ENCODE measurements around the gene IKZF1.
A peak's percentile ranks its signal among the peaks of the same experiment; 100 is the strongest.

IKZF1 gene

GRCh38 chr7:50367100-50367499, 62.6 kb downstream of the IKZF1 start:
- TF ChIP-seq EZH2phosphoT487 (IDR thresholded peaks at IDR 0.05; ENCODE audit: low read length) (no peak), EZH2 (optimal IDR thresholded peaks at IDR 0.05; ENCODE audit: low read depth, low read length) (no peak), CTCF (IDR thresholded peaks at IDR 0.05; ENCODE audit: low read length) (no peak)
- H3K36me3 ChIP-seq (replicated peaks; ENCODE audit: insufficient read depth, low read length): peaks cover 3% of the 10 kb centered on the region; the same call in 1 of the 2 replicates
- no peaks in the 10 kb centered on the region for H3F3A ChIP-seq (ENCODE audit: insufficient read depth, low read length)
- no peak overlapping the region for H3K27ac ChIP-seq (ENCODE audit: low read length)
- no peak overlapping the region for H3K9ac ChIP-seq (ENCODE audit: low read length)
- H3K4me3 ChIP-seq (ENCODE audit: low read length): no peak overlapping the region
- no peak overlapping the region for H3K4me2 ChIP-seq (ENCODE audit: low read depth, low read length)
- no peaks in the 10 kb centered on the region; the same call in 1 of the 2 replicates for H4K20me1 ChIP-seq (ENCODE audit: insufficient read depth, low read length)
- H3K4me1 ChIP-seq (ENCODE audit: low read length): no peaks in the 10 kb centered on the region
- peaks cover 97% of the 10 kb centered on the region for H3K79me2 ChIP-seq (ENCODE audit: low read length)
- no peak for DNase-seq
- H3K9me3 ChIP-seq (replicated peaks; ENCODE audit: insufficient read depth, low read length): no peaks in the 10 kb centered on the region
- no peaks in the 10 kb centered on the region for H3K27me3 ChIP-seq (replicated peaks; ENCODE audit: insufficient read depth, low read length)
- no peaks in the 10 kb centered on the region for H3K9me2 ChIP-seq (replicated peaks; ENCODE audit: insufficient read depth, low read length)
- H2AFZ ChIP-seq (ENCODE audit: low read length): no peak overlapping the region

DNA sequence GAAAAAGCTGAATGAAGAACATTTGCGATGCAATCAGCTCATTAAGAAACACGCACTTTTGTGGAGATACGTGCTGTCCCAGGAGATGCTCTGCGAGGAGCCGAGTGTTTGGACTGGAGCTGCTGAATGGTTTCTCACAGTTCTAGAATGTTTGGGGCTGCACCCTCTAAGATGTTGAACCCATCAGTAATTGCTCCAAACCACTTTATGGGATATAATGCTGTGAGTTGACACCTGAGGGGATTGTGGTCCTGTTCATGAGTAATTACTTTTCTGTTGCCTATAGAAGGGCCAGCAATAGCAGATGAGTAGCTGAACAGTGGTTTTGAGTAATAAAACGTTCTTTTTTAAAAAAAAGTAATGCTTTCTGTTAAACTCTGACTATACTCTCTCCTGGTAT, 63.1 kb downstream of the IKZF1 start:
- no peak for TF ChIP-seq EZH2phosphoT487 (IDR thresholded peaks at IDR 0.05; ENCODE audit: low read length)
- Histone ChIP-seq H3K27ac (ENCODE audit: low read length) (no peak overlapping the region), H3K79me2 (ENCODE audit: low read length) (peaks cover 97% of the 10 kb centered on the region), H3F3A (ENCODE audit: insufficient read depth, low read length) (no peaks in the 10 kb centered on the region), H3K9me2 (replicated peaks; ENCODE audit: insufficient read depth, low read length) (no peaks in the 10 kb centered on the region), H3K9me3 (replicated peaks; ENCODE audit: insufficient read depth, low read length) (no peaks in the 10 kb centered on the region), H2AFZ (ENCODE audit: low read length) (no peak overlapping the region), H3K9ac (ENCODE audit: low read length) (no peak overlapping the region), H3K4me3 (ENCODE audit: low read length) (no peak overlapping the region), H3K4me2 (ENCODE audit: low read depth, low read length) (no peak overlapping the region), H4K20me1 (ENCODE audit: insufficient read depth, low read length) (no peaks in the 10 kb centered on the region; the same call in 1 of the 2 replicates), H3K27me3 (replicated peaks; ENCODE audit: insufficient read depth, low read length) (no peaks in the 10 kb centered on the region), H3K4me1 (ENCODE audit: low read length) (no peaks in the 10 kb centered on the region), H3K36me3 (replicated peaks; ENCODE audit: insufficient read depth, low read length) (peaks cover 3% of the 10 kb centered on the region; the same call in 1 of the 2 replicates)
- DNase-seq: no peak

DNA sequence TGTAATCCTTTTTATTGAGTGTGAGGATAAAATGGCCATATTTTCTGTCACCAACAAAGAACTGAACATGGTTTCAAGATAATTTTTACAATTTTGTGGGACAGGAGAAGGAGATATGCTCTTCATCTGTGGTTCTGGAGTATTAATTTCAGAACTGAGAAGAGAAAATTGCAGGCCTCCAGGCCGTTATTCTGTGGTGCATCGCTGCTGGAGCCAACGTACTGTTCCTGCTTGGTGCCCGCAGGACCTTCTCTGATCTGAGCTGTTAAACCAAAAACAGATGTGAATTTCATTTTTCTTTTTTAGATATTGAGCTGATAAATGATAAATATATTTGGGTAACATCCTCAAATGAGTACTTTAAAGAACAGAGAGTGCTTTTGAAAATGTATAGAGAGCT, 63.9 kb downstream of the IKZF1 start:
- Histone ChIP-seq H3K27me3 (replicated peaks; ENCODE audit: insufficient read depth, low read length) (no peaks in the 10 kb centered on the region), H2AFZ (ENCODE audit: low read length) (no peak overlapping the region), H3K9me3 (replicated peaks; ENCODE audit: insufficient read depth, low read length) (no peaks in the 10 kb centered on the region), H3K36me3 (replicated peaks; ENCODE audit: insufficient read depth, low read length) (peaks cover 3% of the 10 kb centered on the region; the same call in 1 of the 2 replicates), H3K79me2 (ENCODE audit: low read length) (peaks cover 96% of the 10 kb centered on the region), H4K20me1 (ENCODE audit: insufficient read depth, low read length) (no peaks in the 10 kb centered on the region; the same call in 1 of the 2 replicates), H3K4me2 (ENCODE audit: low read depth, low read length) (no peak overlapping the region), H3K9ac (ENCODE audit: low read length) (no peak overlapping the region), H3K27ac (ENCODE audit: low read length) (no peak overlapping the region), H3K4me1 (ENCODE audit: low read length) (no peaks in the 10 kb centered on the region), H3K4me3 (ENCODE audit: low read length) (no peak overlapping the region), H3K9me2 (replicated peaks; ENCODE audit: insufficient read depth, low read length) (no peaks in the 10 kb centered on the region), H3F3A (ENCODE audit: insufficient read depth, low read length) (no peaks in the 10 kb centered on the region)
- no peak for DNase-seq
- TF ChIP-seq CTCF (IDR thresholded peaks at IDR 0.05; ENCODE audit: low read length) (no peak), EZH2 (optimal IDR thresholded peaks at IDR 0.05; ENCODE audit: low read depth, low read length) (no peak), EZH2phosphoT487 (IDR thresholded peaks at IDR 0.05; ENCODE audit: low read length) (no peak)

DNA sequence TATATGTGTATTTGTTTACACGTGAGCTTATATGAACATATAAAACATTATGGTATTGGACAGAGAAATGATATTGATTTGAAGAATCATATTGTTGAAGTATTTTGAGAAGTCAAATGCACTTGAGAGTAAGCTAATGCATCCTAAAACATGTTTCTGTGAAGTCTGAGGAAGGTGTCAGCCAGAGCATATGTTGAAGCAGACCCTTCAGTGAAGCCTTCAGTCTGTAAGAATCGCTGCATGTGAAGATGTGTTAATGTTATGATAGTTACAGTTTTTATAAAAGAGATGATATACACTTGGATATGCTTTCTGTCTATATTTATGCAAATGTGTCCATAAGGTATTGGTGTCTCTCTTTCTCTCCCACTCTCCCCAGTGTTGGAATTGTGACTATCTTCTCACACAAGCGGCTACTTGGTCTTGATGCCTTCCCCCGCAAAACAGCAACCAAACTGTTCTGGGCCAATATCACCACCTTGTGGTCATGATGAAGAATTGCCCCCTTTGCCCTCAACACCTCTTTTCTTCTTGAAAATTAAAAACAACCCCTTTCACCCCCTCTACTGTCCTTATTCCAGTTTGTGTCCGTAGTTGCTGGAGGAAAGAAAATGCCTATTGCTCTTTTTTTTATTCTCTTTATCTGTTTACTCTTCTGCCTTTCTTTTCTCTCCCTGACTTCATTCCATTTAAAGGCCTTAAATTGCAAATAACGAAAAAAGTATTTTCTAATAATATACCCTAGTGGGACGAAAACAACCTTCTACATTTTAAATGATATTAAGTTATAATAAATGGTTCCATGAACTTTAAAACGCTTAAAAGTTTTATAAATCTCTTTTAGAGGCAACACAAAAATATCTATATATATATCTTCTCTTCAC, 64.9 kb downstream of the IKZF1 start:
- Histone ChIP-seq H4K20me1 (ENCODE audit: insufficient read depth, low read length) (no peaks in the 10 kb centered on the region; the same call in 1 of the 2 replicates), H3K79me2 (ENCODE audit: low read length) (peaks cover 96% of the 10 kb centered on the region), H3K4me3 (ENCODE audit: low read length) (no peak overlapping the region), H2AFZ (ENCODE audit: low read length) (no peak overlapping the region), H3K9me2 (replicated peaks; ENCODE audit: insufficient read depth, low read length) (no peaks in the 10 kb centered on the region), H3K27ac (ENCODE audit: low read length) (no peak overlapping the region), H3F3A (ENCODE audit: insufficient read depth, low read length) (no peaks in the 10 kb centered on the region), H3K4me2 (ENCODE audit: low read depth, low read length) (no peak overlapping the region), H3K27me3 (replicated peaks; ENCODE audit: insufficient read depth, low read length) (no peaks in the 10 kb centered on the region), H3K36me3 (replicated peaks; ENCODE audit: insufficient read depth, low read length) (peaks cover 3% of the 10 kb centered on the region; the same call in 1 of the 2 replicates), H3K9ac (ENCODE audit: low read length) (no peak overlapping the region), H3K9me3 (replicated peaks; ENCODE audit: insufficient read depth, low read length) (no peaks in the 10 kb centered on the region), H3K4me1 (ENCODE audit: low read length) (no peaks in the 10 kb centered on the region)
- peak; percentile 55 for DNase-seq
- no peak for TF ChIP-seq EZH2phosphoT487 (IDR thresholded peaks at IDR 0.05; ENCODE audit: low read length)
- TF ChIP-seq EZH2 (optimal IDR thresholded peaks at IDR 0.05; ENCODE audit: low read depth, low read length): no peak
- peak; percentile 75 for TF ChIP-seq CTCF (IDR thresholded peaks at IDR 0.05; ENCODE audit: low read length)

Data from MM.1S (cell line).